ENCODE results near the gene PTPRN2. TPM values are rescaled to one million over a fixed set of nuclear protein-coding genes. Genes with fewer than 3 reads are reported as not detected.

Gene PTPRN2
- total RNA-seq, 4 donors from 2014 or later: 14.9 to 34.3 (median 21.3) TPM

- Histone ChIP-seq H3K9me3 (peaks cover 0 to 11% (median 2%) of the 10 kb centered on the region in 4 donors), H3K27me3 (no peaks in the 10 kb centered on the region), H3K4me1 (no peaks in the 10 kb centered on the region), H3K36me3 (no peaks in the 10 kb centered on the region), H3K27ac (no peak overlapping the region), H3K4me3 (no peak overlapping the region)
- TF ChIP-seq POLR2A (IDR thresholded peaks at IDR 0.05) (no peak), CTCF (IDR thresholded peaks at IDR 0.05) (no peak)
- no peak for DNase-seq
These were observed 471.4 kb downstream of the PTPRN2 start for GRCh38 chr7:158116235-158116634.

- Histone ChIP-seq H3K4me3 (no peak overlapping the region), H3K27me3 (no peaks in the 10 kb centered on the region), H3K27ac (no peak overlapping the region), H3K9me3 (peaks cover 0 to 11% (median 2%) of the 10 kb centered on the region in 4 donors), H3K36me3 (no peaks in the 10 kb centered on the region), H3K4me1 (no peaks in the 10 kb centered on the region)
- DNase-seq: no peak
- TF ChIP-seq POLR2A (IDR thresholded peaks at IDR 0.05) (no peak), CTCF (IDR thresholded peaks at IDR 0.05) (no peak)
These were observed 473.4 kb downstream of the PTPRN2 start for GRCh38 chr7:158114056-158114850.

- no peak for TF ChIP-seq CTCF (IDR thresholded peaks at IDR 0.05)
- TF ChIP-seq POLR2A (IDR thresholded peaks at IDR 0.05): no peak
- Histone ChIP-seq H3K4me3 (no peak overlapping the region), H3K36me3 (no peaks in the 10 kb centered on the region), H3K27me3 (no peaks in the 10 kb centered on the region), H3K4me1 (no peaks in the 10 kb centered on the region), H3K9me3 (peaks cover 0 to 11% (median 2%) of the 10 kb centered on the region in 4 donors), H3K27ac (no peak overlapping the region)
- DNase-seq: no peak
These were observed 474.1 kb downstream of the PTPRN2 start for GRCh38 chr7:158113321-158114025.

GRCh38 chr7:158112571-158113320 is 474.9 kb downstream of the PTPRN2 start:
- no peak for DNase-seq

More at GRCh38 chr7:158112571-158113320, 474.9 kb downstream of the PTPRN2 start:
- H3K4me3 ChIP-seq: no peak overlapping the region
- no peaks in the 10 kb centered on the region for H3K36me3 ChIP-seq
- H3K27me3 ChIP-seq: no peaks in the 10 kb centered on the region
- peaks cover 0 to 11% (median 2%) of the 10 kb centered on the region in 4 donors for H3K9me3 ChIP-seq
- H3K27ac ChIP-seq: no peak overlapping the region
- no peaks in the 10 kb centered on the region for H3K4me1 ChIP-seq
- TF ChIP-seq CTCF (IDR thresholded peaks at IDR 0.05) (no peak), POLR2A (IDR thresholded peaks at IDR 0.05) (no peak)
